Ishikawa (cell line): ENCODE data around the gene DMRTA1.

Experiments
- EP300 ChIP-seq: IDR thresholded peaks from 2 replicates; pipeline ENCODE4 v1.6.1; 2012; ENCODE audit warnings: borderline replicate concordance
- ZBTB7A ChIP-seq: IDR thresholded peaks from 2 replicates; pipeline ENCODE4 v1.6.1; 2012; ENCODE audit warnings: low read depth

GRCh38 chr9:22433691-22434090 is 12.9 kb upstream of the DMRTA1 start:
- TF ChIP-seq ZBTB7A (no peak), EP300 (no peak)
